B cell (primary cell): ENCODE measurements around the gene ULK1. TPM values are rescaled to one million over a fixed set of nuclear protein-coding genes. Genes with fewer than 3 reads are reported as not detected.

ENCODE experiments used
- ATAC-seq: fragments of 200-7000 bp; cut with Tn5 transposase; one replicate; pipeline ENCODE4 v1.10.0; 2021; ENCODE audit warnings: low read depth, mild to moderate bottlenecking, moderate number of reproducible peaks, moderate library complexity
- CTCF ChIA-PET: fragments of 350-600 bp; sonication (Branson Sonifier 250); formaldehyde crosslinking; loops from one replicate; lab custom pipeline; 2021; ENCODE audit warnings: antibody characterized with exemption, inconsistent platforms; lab: Charles Lee
- POLR2A ChIA-PET: fragments of 350-600 bp; sonication (Branson Sonifier 250); formaldehyde crosslinking; loops from one replicate; lab custom pipeline; 2021; ENCODE audit warnings: antibody characterized with exemption; lab: Charles Lee
- DNase-seq: peaks from one replicate; pipeline ENCODE4 v3.0.0; 2013
- H2AFZ ChIP-seq: 2 replicates; pipeline ENCODE4 v1.6.1; 2012; ENCODE audit warnings: mild to moderate bottlenecking, low read depth, low read length; ENCODE audit not compliant: insufficient read depth, poor library complexity, severe bottlenecking
- H3K27ac ChIP-seq, 2 donors: 1 replicate in 1 of 2; 2 replicates in 1 of 2; pipeline ENCODE4 v1.5.1; 2012 to 2013; ENCODE audit warnings: low read length in 2 of 2, mild to moderate bottlenecking in 2 of 2, moderate library complexity in 1 of 2
- H3K27me3 ChIP-seq, 4 experiments: fragments of 200-600 bp in 1 of 4; sonication (generic) in 1 of 4; replicated peaks in 1 of 4; 1 replicate in 2 of 4; 2 replicates in 2 of 4; pipeline versions ENCODE4 v1.6.1 to v1.7.0; 2013 to 2016; ENCODE audit warnings: low read length in 3 of 4, mild to moderate bottlenecking in 2 of 4, mixed read lengths in 1 of 4, moderate library complexity in 1 of 4; ENCODE audit not compliant: insufficient read depth in 4 of 4, control insufficient read depth in 3 of 4; ENCODE audit errors: control extremely low read depth in 1 of 4
- H3K36me3 ChIP-seq, 2 experiments: replicated peaks in 1 of 2; 1 replicate in 1 of 2; 2 replicates in 1 of 2; pipeline versions ENCODE4 v1.6.1 to v1.7.1; 2013; ENCODE audit warnings: low read length in 1 of 2; ENCODE audit not compliant: insufficient read depth in 2 of 2, control insufficient read depth in 1 of 2; ENCODE audit errors: control extremely low read depth in 1 of 2, extremely low read depth in 1 of 2
- H3K4me1 ChIP-seq, 2 donors: fragments of 200-600 bp in 1 of 2; sonication (generic) in 1 of 2; 1 replicate in 1 of 2; 2 replicates in 1 of 2; pipeline versions ENCODE4 v1.5.1 to v1.6.1; 2013 to 2017; ENCODE audit warnings: low read length in 2 of 2; ENCODE audit not compliant: control insufficient read depth in 2 of 2, insufficient read depth in 2 of 2
- H3K4me2 ChIP-seq: replicated peaks from 2 replicates; pipeline ENCODE3; 2012; ENCODE audit warnings: mild to moderate bottlenecking, low read depth, low read length; ENCODE audit not compliant: poor library complexity, severe bottlenecking
- H3K4me3 ChIP-seq, 5 experiments: fragments of 200-600 bp in 1 of 5; sonication (generic) in 1 of 5; 1 replicate in 3 of 5; 2 replicates in 2 of 5; pipeline versions ENCODE4 v1.5.1 to v1.7.0; 2011 to 2016; ENCODE audit warnings: low read length in 4 of 5, mild to moderate bottlenecking in 4 of 5, low read depth in 2 of 5, control low read depth in 1 of 5, moderate library complexity in 1 of 5; ENCODE audit not compliant: insufficient read depth in 1 of 5; ENCODE audit errors: control extremely low read depth in 1 of 5, extremely low read depth in 1 of 5
- H3K79me2 ChIP-seq: fragments of 200-600 bp; sonication (generic); one replicate; pipeline ENCODE4 v1.6.0; 2016; ENCODE audit warnings: low read length; ENCODE audit not compliant: control insufficient read depth, insufficient read depth
- H3K9ac ChIP-seq: fragments of 200-600 bp; sonication (generic); 2 replicates; pipeline ENCODE4 v1.6.1; 2017; ENCODE audit warnings: mild to moderate bottlenecking, low read length, moderate library complexity
- H3K9me3 ChIP-seq, 3 donors: one replicate each; pipeline versions ENCODE4 v1.6.1 to v1.7.1; 2013; ENCODE audit warnings: low read length in 2 of 3; ENCODE audit not compliant: control insufficient read depth in 2 of 3, insufficient read depth in 1 of 3; ENCODE audit errors: control extremely low read depth in 1 of 3
- H4K20me1 ChIP-seq: 2 replicates; pipeline ENCODE4 v1.6.0; 2012; ENCODE audit warnings: mild to moderate bottlenecking, low read length; ENCODE audit not compliant: insufficient read depth, control insufficient read depth, poor library complexity, severe bottlenecking
- H3K27ac Mint-ChIP-seq: one replicate; pipeline ENCODE4 v1.8.0; 2021; ENCODE audit warnings: mixed read lengths
- H3K27me3 Mint-ChIP-seq: one replicate; pipeline ENCODE4 v1.8.0; 2021; ENCODE audit warnings: mixed read lengths
- H3K4me1 Mint-ChIP-seq: one replicate; pipeline ENCODE4 v1.8.0; 2021; ENCODE audit warnings: mixed read lengths
- H3K4me3 Mint-ChIP-seq: one replicate; pipeline ENCODE4 v1.8.0; 2021; ENCODE audit warnings: mixed read lengths
- H3K9me3 Mint-ChIP-seq: one replicate; pipeline ENCODE4 v1.8.0; 2022; ENCODE audit warnings: mixed read lengths; ENCODE audit not compliant: insufficient read depth
- WGBS: methylation state at CpG from one replicate; pipeline ENCODE4 v1.1.5; 2013; ENCODE audit warnings: missing lambda C conversion rate; ENCODE audit not compliant: insufficient coverage; 5-methylcytosine and 5-hydroxymethylcytosine counted together
- intact Hi-C: fragments of 100-400 bp; cut with micrococcal nuclease; formaldehyde crosslinking; loops from one replicate; pipeline ENCODE4 v1.10.0; 2022
- polyA plus RNA-seq: library from polyadenylated mRNA; depleted of rRNA; stranded (reverse); fragments of >200 nt; gene quantifications from 2 replicates; pipeline ENCODE4 v1.2.3, GENCODE V29; 2012
- total RNA-seq, 2 donors: library from RNA; stranded (reverse); fragments of 120-200 nt in 1 of 2; gene quantifications; 1 replicate in 1 of 2; 2 replicates in 1 of 2; pipeline versions ENCODE4 v1.2.3 to v1.2.4, GENCODE V29; 2013 to 2022
- TF ChIP-seq, protein P1 (sequence below): fragments of 200-600 bp; IDR thresholded peaks from one replicate; pipeline ENCODE4 v1.8.0; 2022; ENCODE audit warnings: antibody characterized with exemption, mild to moderate bottlenecking

Gene ULK1
- total and polyA plus RNA-seq, 2 donors (not counting 1 experiment from before 2014, with no cell fraction given) = 38.9 to 59.5 TPM

GRCh38 chr12:131928080-131928710, 33.8 kb downstream of the ULK1 start:
- Histone ChIP-seq H3K27me3 (no peaks in the 10 kb centered on the region), H2AFZ (peak overlapping the region; percentile 83), H3K4me2 (peak overlapping the region; percentile 99), H3K4me3 (peak overlapping the region; percentile 2 to 94 (median 84)), H3K4me1 (peaks cover 33 to 51% of the 10 kb centered on the region in 2 donors), H4K20me1 (no peaks in the 10 kb centered on the region), H3K27ac (peak overlapping the region; percentile 55 to 66), H3K79me2 (peaks cover 9% of the 10 kb centered on the region), H3K9ac (peak overlapping the region; percentile 76), H3K9me3 (peaks cover 0 to 13% (median 0%) of the 10 kb centered on the region in 3 donors), H3K36me3 (peaks cover 0 to 15% of the 10 kb centered on the region in 2 experiments)
- peak overlapping the region; percentile 98 for H3K27ac Mint-ChIP-seq
- H3K27me3 Mint-ChIP-seq = no peaks in the 10 kb centered on the region
- ChIA-PET POLR2A (interaction anchor here (0.6 to 1.8 kb wide), 4 partner anchors 22 to 75 kb away, joined by 3 to 7 read pairs (median 4); partner anchors contain the start of gene EP400), CTCF (interaction anchor here (1.5 kb wide), 1 partner anchor 21 kb away, joined by 3 read pairs; no protein-coding TSS in a partner anchor)
- 42% methylated on average over 27 of the region's 33 CpGs for WGBS
- H3K4me3 Mint-ChIP-seq = peak overlapping the region; percentile 95
- no peaks in the 10 kb centered on the region for H3K9me3 Mint-ChIP-seq
- TF ChIP-seq, protein P1, sequence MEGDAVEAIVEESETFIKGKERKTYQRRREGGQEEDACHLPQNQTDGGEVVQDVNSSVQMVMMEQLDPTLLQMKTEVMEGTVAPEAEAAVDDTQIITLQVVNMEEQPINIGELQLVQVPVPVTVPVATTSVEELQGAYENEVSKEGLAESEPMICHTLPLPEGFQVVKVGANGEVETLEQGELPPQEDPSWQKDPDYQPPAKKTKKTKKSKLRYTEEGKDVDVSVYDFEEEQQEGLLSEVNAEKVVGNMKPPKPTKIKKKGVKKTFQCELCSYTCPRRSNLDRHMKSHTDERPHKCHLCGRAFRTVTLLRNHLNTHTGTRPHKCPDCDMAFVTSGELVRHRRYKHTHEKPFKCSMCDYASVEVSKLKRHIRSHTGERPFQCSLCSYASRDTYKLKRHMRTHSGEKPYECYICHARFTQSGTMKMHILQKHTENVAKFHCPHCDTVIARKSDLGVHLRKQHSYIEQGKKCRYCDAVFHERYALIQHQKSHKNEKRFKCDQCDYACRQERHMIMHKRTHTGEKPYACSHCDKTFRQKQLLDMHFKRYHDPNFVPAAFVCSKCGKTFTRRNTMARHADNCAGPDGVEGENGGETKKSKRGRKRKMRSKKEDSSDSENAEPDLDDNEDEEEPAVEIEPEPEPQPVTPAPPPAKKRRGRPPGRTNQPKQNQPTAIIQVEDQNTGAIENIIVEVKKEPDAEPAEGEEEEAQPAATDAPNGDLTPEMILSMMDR = no peak
- ATAC-seq (no peak), DNase-seq (no peak)
- H3K4me1 Mint-ChIP-seq = peaks cover 40% of the 10 kb centered on the region
- intact Hi-C loops = loop anchor here (10.0 kb wide), 4 partner anchors 103 to 1053 kb away; partner anchors contain the start of genes MMP17 and RAN
